ENCODE measurements around the gene KCNRG.
A peak's percentile ranks its signal among the peaks of the same experiment; 100 is the strongest.

The KCNRG gene

DNA sequence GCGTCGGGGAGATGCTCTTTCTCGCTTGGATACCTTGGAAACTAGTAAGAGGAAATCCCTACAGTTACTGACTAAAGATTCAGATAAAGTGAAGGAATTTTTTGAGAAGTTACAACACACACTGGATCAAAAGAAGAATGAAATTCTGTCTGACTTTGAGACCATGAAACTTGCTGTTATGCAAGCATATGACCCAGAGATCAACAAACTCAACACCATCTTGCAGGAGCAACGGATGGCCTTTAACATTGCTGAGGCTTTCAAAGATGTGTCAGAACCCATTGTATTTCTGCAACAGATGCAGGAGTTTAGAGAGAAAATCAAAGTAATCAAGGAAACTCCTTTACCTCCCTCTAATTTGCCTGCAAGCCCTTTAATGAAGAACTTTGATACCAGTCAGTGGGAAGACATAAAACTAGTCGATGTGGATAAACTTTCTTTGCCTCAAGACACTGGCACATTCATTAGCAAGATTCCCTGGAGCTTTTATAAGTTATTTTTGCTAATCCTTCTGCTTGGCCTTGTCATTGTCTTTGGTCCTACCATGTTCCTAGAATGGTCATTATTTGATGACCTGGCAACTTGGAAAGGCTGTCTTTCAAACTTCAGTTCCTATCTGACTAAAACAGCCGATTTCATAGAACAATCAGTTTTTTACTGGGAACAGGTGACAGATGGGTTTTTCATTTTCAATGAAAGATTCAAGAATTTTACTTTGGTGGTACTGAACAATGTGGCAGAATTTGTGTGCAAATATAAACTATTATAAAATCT is 2.7 kb upstream of the KCNRG start:
- Histone ChIP-seq H3K4me1 (ENCODE audit: control insufficient read depth, insufficient read depth, low read length) (peaks cover 16% of the 10 kb centered on the region), H3K27me3 (ENCODE audit: control insufficient read depth, insufficient read depth, low read length) (no peaks in the 10 kb centered on the region), H3K9ac (ENCODE audit: low read length) (no peak overlapping the region), H3K27ac (ENCODE audit: low read depth, low read length) (no peak overlapping the region), H3K9me3 (ENCODE audit: control insufficient read depth, insufficient read depth, low read depth, low read length) (no peaks in the 10 kb centered on the region), H3K4me3 (ENCODE audit: low read depth, low read length) (no peak overlapping the region), H3K36me3 (ENCODE audit: control insufficient read depth, insufficient read depth, low read length) (peaks cover 26% of the 10 kb centered on the region)

DNA sequence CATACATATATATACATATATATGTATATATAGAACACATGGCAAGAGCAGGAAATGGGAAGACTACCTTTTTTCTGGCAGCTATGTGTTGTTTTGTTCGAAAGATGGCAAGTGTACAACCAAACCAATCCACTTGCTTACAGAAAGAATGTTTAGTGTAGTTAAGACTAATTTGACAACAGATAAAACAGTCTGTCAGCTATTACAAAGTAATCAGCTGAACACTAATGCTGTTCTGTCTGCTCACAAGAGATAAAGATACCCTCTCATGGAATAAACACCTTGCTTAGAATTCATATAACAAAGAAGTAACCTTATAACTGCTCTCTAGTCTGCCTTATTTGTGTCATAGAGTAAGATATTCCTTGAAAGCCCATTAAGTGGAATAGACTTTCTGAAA is 858 bp upstream of the KCNRG start:
- Histone ChIP-seq H3K4me1 (ENCODE audit: control insufficient read depth, insufficient read depth, low read length) (peaks cover 16% of the 10 kb centered on the region), H3K9ac (ENCODE audit: low read length) (no peak overlapping the region), H3K4me3 (ENCODE audit: low read depth, low read length) (no peak overlapping the region), H3K27ac (ENCODE audit: low read depth, low read length) (no peak overlapping the region; the same call in 1 of the 2 replicates), H3K36me3 (ENCODE audit: control insufficient read depth, insufficient read depth, low read length) (peaks cover 22% of the 10 kb centered on the region), H3K9me3 (ENCODE audit: control insufficient read depth, insufficient read depth, low read depth, low read length) (no peaks in the 10 kb centered on the region), H3K27me3 (ENCODE audit: control insufficient read depth, insufficient read depth, low read length) (no peaks in the 10 kb centered on the region)

DNA sequence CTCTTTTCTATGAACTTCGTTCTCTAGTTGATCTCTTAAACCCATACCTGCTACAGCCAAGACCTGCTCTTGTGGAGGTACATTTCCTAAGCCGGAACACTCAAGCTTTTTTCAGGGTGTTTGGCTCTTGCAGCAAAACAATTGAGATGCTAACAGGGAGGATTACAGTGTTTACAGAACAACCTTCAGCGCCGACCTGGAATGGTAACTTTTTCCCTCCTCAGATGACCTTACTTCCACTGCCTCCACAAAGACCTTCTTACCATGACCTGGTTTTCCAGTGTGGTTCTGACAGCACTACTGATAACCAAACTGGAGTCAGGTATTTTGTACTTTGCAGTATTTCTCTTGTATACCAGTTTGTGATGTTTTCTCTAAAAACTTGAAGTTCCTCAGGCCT is 506 bp downstream of the KCNRG start:
- H3K36me3 ChIP-seq (ENCODE audit: control insufficient read depth, insufficient read depth, low read length): peaks cover 25% of the 10 kb centered on the region
- H3K4me3 ChIP-seq (ENCODE audit: low read depth, low read length): no peak overlapping the region; the same call in 1 of the 2 replicates
- no peaks in the 10 kb centered on the region for H3K9me3 ChIP-seq (ENCODE audit: control insufficient read depth, insufficient read depth, low read depth, low read length)
- peaks cover 16% of the 10 kb centered on the region for H3K4me1 ChIP-seq (ENCODE audit: control insufficient read depth, insufficient read depth, low read length)
- no peak overlapping the region for H3K9ac ChIP-seq (ENCODE audit: low read length)
- no peaks in the 10 kb centered on the region for H3K27me3 ChIP-seq (ENCODE audit: control insufficient read depth, insufficient read depth, low read length)
- peak overlapping the region; percentile 62; the same call in 1 of the 2 replicates for H3K27ac ChIP-seq (ENCODE audit: low read depth, low read length)

DNA sequence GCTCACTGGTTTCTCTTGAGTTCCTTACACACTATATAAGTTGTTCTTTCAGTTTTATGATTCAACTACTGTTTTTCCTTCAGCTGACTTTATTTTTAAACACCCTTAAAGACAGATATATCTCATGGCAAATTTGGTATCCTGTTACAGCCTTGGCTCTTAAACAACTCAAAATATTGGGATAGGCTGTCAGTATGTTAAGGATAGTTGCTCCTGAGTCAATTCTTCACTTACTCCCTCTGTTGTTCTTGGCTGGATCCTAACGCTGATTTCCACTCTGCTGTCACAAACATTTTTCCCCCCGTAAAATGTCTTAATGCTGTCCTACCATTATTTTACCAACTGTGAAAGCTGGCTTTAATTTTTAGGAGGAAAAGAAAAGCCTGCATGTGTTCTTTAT is 1.2 kb downstream of the KCNRG start:
- H3K36me3 ChIP-seq (ENCODE audit: control insufficient read depth, insufficient read depth, low read length): peaks cover 19% of the 10 kb centered on the region
- H3K9ac ChIP-seq (ENCODE audit: low read length): no peak overlapping the region
- no peaks in the 10 kb centered on the region for H3K27me3 ChIP-seq (ENCODE audit: control insufficient read depth, insufficient read depth, low read length)
- no peak overlapping the region for H3K4me3 ChIP-seq (ENCODE audit: low read depth, low read length)
- peaks cover 16% of the 10 kb centered on the region for H3K4me1 ChIP-seq (ENCODE audit: control insufficient read depth, insufficient read depth, low read length)
- H3K27ac ChIP-seq (ENCODE audit: low read depth, low read length): no peak overlapping the region
- H3K9me3 ChIP-seq (ENCODE audit: control insufficient read depth, insufficient read depth, low read depth, low read length): no peaks in the 10 kb centered on the region

DNA sequence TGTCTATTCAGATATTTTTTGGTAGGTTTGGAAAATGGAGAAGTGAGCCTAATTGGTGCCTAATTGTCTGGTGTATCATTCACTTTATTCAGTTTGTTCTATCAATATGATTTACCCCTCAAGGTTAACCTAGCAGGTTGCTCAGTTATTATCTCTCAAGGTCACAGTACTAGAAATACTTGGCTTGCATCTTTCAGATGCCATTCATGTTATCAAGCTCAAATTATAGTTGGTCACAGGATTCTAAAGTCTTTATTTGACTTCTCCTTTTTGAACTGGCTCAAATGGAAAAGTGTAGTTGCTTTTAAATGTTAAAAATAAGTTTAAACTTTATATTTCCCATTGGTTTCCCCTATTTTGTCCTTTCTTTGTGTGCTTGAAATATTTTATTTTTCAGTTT is 2.6 kb downstream of the KCNRG start:
- no peak overlapping the region for H3K9ac ChIP-seq (ENCODE audit: low read length)
- peaks cover 16% of the 10 kb centered on the region for H3K4me1 ChIP-seq (ENCODE audit: control insufficient read depth, insufficient read depth, low read length)
- H3K27me3 ChIP-seq (ENCODE audit: control insufficient read depth, insufficient read depth, low read length): no peaks in the 10 kb centered on the region
- H3K27ac ChIP-seq (ENCODE audit: low read depth, low read length): no peak overlapping the region
- peaks cover 5% of the 10 kb centered on the region for H3K36me3 ChIP-seq (ENCODE audit: control insufficient read depth, insufficient read depth, low read length)
- no peak overlapping the region for H3K4me3 ChIP-seq (ENCODE audit: low read depth, low read length)
- no peaks in the 10 kb centered on the region for H3K9me3 ChIP-seq (ENCODE audit: control insufficient read depth, insufficient read depth, low read depth, low read length)

DNA sequence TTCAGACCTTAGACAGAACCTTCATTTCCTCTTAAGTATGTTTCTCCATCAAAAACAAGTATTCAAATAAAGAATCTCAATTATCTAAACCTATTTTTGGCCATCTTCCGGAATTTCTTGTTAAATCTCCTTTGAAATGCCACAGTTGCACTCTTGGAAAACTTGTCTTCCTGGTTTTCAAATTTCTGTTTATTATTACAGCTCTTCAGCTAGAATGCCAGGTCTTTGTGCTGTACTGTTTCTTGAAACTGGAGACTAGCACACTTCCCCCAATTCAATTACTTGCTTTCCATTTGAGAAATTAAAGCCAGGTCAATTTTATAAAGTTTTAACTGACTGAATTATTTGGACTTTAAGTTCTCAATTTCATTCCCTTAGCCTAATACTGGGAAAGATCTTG is 10.2 kb downstream of the KCNRG start:
- Histone ChIP-seq H3K9me3 (ENCODE audit: control insufficient read depth, insufficient read depth, low read depth, low read length) (no peaks in the 10 kb centered on the region), H3K27ac (ENCODE audit: low read depth, low read length) (no peak overlapping the region)

DNA sequence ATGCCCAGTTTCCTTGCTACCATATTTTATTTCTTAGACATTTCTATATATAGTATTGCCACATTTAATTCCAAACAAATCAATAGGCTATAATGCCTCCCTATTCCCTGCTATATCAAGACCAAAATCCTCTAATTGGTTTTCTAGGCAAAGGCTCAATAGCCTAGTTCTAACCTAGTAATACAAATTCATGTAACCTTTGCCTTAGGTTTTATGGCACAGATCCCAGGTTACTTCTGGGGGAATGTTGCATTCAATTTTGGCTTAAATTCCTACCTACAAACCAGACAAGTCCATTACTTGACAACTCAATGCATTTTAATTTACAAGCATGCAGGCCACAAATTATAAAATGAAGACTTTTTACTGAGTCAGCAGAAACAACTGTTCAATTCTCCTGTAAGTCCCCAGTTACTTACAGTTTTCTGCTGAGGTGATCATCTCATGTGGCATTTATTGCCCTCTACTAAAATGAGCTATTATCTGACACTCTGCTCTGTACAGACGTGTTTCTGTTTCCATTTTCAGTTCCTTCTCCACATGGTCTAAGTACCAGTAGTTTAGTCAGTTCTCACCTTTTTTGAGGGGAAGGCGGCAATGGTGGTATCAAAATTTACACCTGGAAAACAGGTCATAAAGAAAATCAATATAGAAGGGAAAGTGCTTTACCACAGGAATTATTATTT is 11.7 kb downstream of the KCNRG start:
- Histone ChIP-seq H3K27me3 (ENCODE audit: control insufficient read depth, insufficient read depth, low read length) (no peaks in the 10 kb centered on the region), H3K9ac (ENCODE audit: low read length) (no peak overlapping the region), H3K4me1 (ENCODE audit: control insufficient read depth, insufficient read depth, low read length) (no peaks in the 10 kb centered on the region), H3K36me3 (ENCODE audit: control insufficient read depth, insufficient read depth, low read length) (no peaks in the 10 kb centered on the region), H3K4me3 (ENCODE audit: low read depth, low read length) (no peak overlapping the region), H3K27ac (ENCODE audit: low read depth, low read length) (no peak overlapping the region), H3K9me3 (ENCODE audit: control insufficient read depth, insufficient read depth, low read depth, low read length) (no peaks in the 10 kb centered on the region)

More for the DNA sequence above, 10.2 kb downstream of the KCNRG start:
- H3K27me3 ChIP-seq (ENCODE audit: control insufficient read depth, insufficient read depth, low read length): no peaks in the 10 kb centered on the region
- peaks cover under 1% of the 10 kb centered on the region; the same call in 1 of the 2 replicates for H3K36me3 ChIP-seq (ENCODE audit: control insufficient read depth, insufficient read depth, low read length)
- H3K9ac ChIP-seq (ENCODE audit: low read length): no peak overlapping the region
- no peak overlapping the region for H3K4me3 ChIP-seq (ENCODE audit: low read depth, low read length)
- no peaks in the 10 kb centered on the region for H3K4me1 ChIP-seq (ENCODE audit: control insufficient read depth, insufficient read depth, low read length)

DNA sequence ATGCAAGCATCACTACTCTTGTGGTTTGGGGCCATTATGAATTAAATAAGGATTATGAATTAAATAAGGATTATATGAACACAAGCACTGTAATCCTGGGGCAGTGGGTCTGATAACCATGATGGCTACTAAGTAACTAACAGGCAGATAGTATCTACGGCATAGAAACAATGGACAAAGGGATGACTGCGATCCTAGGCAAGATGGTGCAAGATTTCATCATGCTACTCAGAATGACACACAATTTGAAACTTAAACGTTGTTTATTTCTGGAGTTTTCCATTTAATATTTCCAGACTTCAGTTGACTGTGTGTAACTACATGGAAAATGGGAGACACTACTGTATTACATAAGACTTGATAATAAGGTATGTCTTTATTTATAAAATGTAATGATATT is 15.1 kb downstream of the KCNRG start:
- no peaks in the 10 kb centered on the region for H3K9me3 ChIP-seq (ENCODE audit: control insufficient read depth, insufficient read depth, low read depth, low read length)
- no peaks in the 10 kb centered on the region for H3K27me3 ChIP-seq (ENCODE audit: control insufficient read depth, insufficient read depth, low read length)
- no peak overlapping the region for H3K9ac ChIP-seq (ENCODE audit: low read length)
- no peak overlapping the region for H3K27ac ChIP-seq (ENCODE audit: low read depth, low read length)
- H3K4me3 ChIP-seq (ENCODE audit: low read depth, low read length): no peak overlapping the region
- H3K4me1 ChIP-seq (ENCODE audit: control insufficient read depth, insufficient read depth, low read length): no peaks in the 10 kb centered on the region
- H3K36me3 ChIP-seq (ENCODE audit: control insufficient read depth, insufficient read depth, low read length): no peaks in the 10 kb centered on the region

DNA sequence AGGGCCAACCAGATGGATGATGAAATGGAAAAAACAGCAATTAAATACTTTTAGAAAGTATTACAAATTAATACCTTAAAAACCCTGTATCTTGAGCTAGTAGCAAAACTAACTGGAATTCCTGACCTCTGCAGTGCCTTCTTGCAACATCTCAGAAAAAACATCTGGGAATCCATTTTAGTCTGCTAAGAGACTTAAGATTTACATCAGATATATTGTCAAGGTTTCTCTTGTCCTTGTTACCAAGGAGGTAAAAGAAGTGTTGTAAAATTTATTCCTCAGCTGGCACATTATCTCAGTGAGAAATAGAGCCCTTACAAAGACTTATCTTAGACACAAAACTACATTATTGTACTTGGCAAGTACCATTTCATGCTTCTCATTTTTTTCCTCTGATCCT is 18.5 kb downstream of the KCNRG start:
- Histone ChIP-seq H3K27ac (ENCODE audit: low read depth, low read length) (no peak overlapping the region), H3K9ac (ENCODE audit: low read length) (no peak overlapping the region), H3K4me3 (ENCODE audit: low read depth, low read length) (no peak overlapping the region), H3K36me3 (ENCODE audit: control insufficient read depth, insufficient read depth, low read length) (no peaks in the 10 kb centered on the region), H3K9me3 (ENCODE audit: control insufficient read depth, insufficient read depth, low read depth, low read length) (no peaks in the 10 kb centered on the region), H3K27me3 (ENCODE audit: control insufficient read depth, insufficient read depth, low read length) (no peaks in the 10 kb centered on the region), H3K4me1 (ENCODE audit: control insufficient read depth, insufficient read depth, low read length) (no peaks in the 10 kb centered on the region)

DNA sequence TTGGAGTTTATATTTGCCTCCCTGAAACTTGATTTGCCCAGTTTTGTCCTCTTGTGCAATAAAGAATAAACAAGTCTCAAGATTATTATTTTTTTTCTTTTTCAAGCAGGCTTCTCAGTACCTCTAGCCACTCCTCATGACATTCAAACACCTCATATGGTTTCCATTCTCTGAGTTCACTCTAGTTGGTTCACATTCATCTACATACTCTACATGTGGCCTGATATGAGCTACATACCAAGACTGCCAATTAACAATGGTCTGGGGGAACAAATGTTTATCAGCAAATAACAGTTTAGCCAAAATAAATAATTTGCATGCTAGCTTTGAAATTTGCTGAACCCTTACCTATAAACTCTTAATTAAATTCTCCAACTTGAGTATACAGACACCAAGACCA is 22.5 kb downstream of the KCNRG start:
- no peaks in the 10 kb centered on the region for H3K36me3 ChIP-seq (ENCODE audit: control insufficient read depth, insufficient read depth, low read length)
- H3K4me1 ChIP-seq (ENCODE audit: control insufficient read depth, insufficient read depth, low read length): no peaks in the 10 kb centered on the region
- H3K9me3 ChIP-seq (ENCODE audit: control insufficient read depth, insufficient read depth, low read depth, low read length): no peaks in the 10 kb centered on the region
- H3K27ac ChIP-seq (ENCODE audit: low read depth, low read length): no peak overlapping the region; the same call in 1 of the 2 replicates
- H3K9ac ChIP-seq (ENCODE audit: low read length): no peak overlapping the region
- no peak overlapping the region for H3K4me3 ChIP-seq (ENCODE audit: low read depth, low read length)
- H3K27me3 ChIP-seq (ENCODE audit: control insufficient read depth, insufficient read depth, low read length): no peaks in the 10 kb centered on the region

DNA sequence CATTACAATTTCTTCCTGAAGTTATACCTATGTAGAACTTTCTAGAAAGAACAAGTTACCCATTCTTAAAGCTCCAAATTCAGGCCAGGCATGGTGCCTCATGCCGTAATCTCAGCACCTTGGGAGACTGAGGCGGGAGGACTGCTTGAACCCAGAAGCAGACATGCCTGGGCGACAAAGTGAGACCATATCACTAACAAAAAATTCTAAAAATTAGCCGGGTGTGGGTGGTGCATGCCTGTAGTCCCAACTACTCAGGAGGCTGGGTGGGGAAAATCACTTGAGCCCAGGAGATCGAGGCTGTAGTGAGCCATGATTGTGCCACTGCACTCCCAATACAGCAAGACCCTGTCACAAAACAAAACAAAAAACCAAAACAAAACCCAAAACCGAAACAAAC is 23.0 kb downstream of the KCNRG start:
- Histone ChIP-seq H3K4me1 (ENCODE audit: control insufficient read depth, insufficient read depth, low read length) (no peaks in the 10 kb centered on the region), H3K4me3 (ENCODE audit: low read depth, low read length) (no peak overlapping the region), H3K27me3 (ENCODE audit: control insufficient read depth, insufficient read depth, low read length) (no peaks in the 10 kb centered on the region), H3K27ac (ENCODE audit: low read depth, low read length) (no peak overlapping the region; the same call in 1 of the 2 replicates), H3K9ac (ENCODE audit: low read length) (no peak overlapping the region), H3K36me3 (ENCODE audit: control insufficient read depth, insufficient read depth, low read length) (no peaks in the 10 kb centered on the region), H3K9me3 (ENCODE audit: control insufficient read depth, insufficient read depth, low read depth, low read length) (no peaks in the 10 kb centered on the region)
